ENCODE results near the gene UMOD.

The UMOD gene

GRCh38 chr16:20385844-20386832, 33.6 kb upstream of the UMOD start:
- ATAC-seq (replicated peaks) = no peak
- peak; percentile 18 to 29 (median 28) for DNase-seq
- H3K27me3 Mint-ChIP-seq = peaks cover 10 to 11% of the 10 kb centered on the region in 2 donors
- H3K4me3 Mint-ChIP-seq = no peak overlapping the region
- H3K9me3 Mint-ChIP-seq = no peaks in the 10 kb centered on the region
- no peak overlapping the region for H3K27ac Mint-ChIP-seq
- no peaks in the 10 kb centered on the region for H3K36me3 Mint-ChIP-seq (ENCODE audit: insufficient read depth)
- H3K4me1 Mint-ChIP-seq (ENCODE audit: low read depth in 2 of 2) = peaks cover 0 to 3% of the 10 kb centered on the region in 2 donors

GRCh38 chr16:20383106-20384029, 30.9 kb upstream of the UMOD start:
- Mint-ChIP-seq H3K27ac (no peak overlapping the region), H3K4me1 (ENCODE audit: low read depth in 2 of 2) (peaks cover 0 to 3% of the 10 kb centered on the region in 2 donors), H3K4me3 (no peak overlapping the region), H3K36me3 (ENCODE audit: insufficient read depth) (no peaks in the 10 kb centered on the region), H3K27me3 (peaks cover 16 to 21% of the 10 kb centered on the region in 2 donors), H3K9me3 (no peaks in the 10 kb centered on the region)
- peak; percentile 5 to 28 (median 6) for DNase-seq
- peak; percentile 52 for ATAC-seq (replicated peaks)

GRCh38 chr16:20382202-20382948, 29.9 kb upstream of the UMOD start:
- H3K4me3 Mint-ChIP-seq = no peak overlapping the region
- ATAC-seq (replicated peaks) (no peak), DNase-seq (no peak)
- H3K27me3 Mint-ChIP-seq = peaks cover 16 to 21% of the 10 kb centered on the region in 2 donors
- no peaks in the 10 kb centered on the region for H3K9me3 Mint-ChIP-seq
- peaks cover 0 to 3% of the 10 kb centered on the region in 2 donors for H3K4me1 Mint-ChIP-seq (ENCODE audit: low read depth in 2 of 2)
- H3K36me3 Mint-ChIP-seq (ENCODE audit: insufficient read depth) = no peaks in the 10 kb centered on the region
- H3K27ac Mint-ChIP-seq = no peak overlapping the region

- Mint-ChIP-seq H3K27ac (no peak overlapping the region), H3K4me1 (ENCODE audit: low read depth in 2 of 2) (peaks cover 0 to 3% of the 10 kb centered on the region in 2 donors), H3K27me3 (peaks cover 10 to 19% of the 10 kb centered on the region in 2 donors), H3K36me3 (ENCODE audit: insufficient read depth) (no peaks in the 10 kb centered on the region), H3K4me3 (no peak overlapping the region), H3K9me3 (no peaks in the 10 kb centered on the region)
- no peak for DNase-seq
- ATAC-seq (replicated peaks) = no peak
Observed at GRCh38 chr16:20380782-20381181, 28.3 kb upstream of the UMOD start.

GRCh38 chr16:20377181-20377580, 24.7 kb upstream of the UMOD start:
- H3K27me3 Mint-ChIP-seq = peaks cover 12 to 22% of the 10 kb centered on the region in 2 donors
- no peaks in the 10 kb centered on the region for H3K36me3 Mint-ChIP-seq (ENCODE audit: insufficient read depth)
- ATAC-seq (replicated peaks) = no peak
- DNase-seq = no peak
- H3K9me3 Mint-ChIP-seq = no peaks in the 10 kb centered on the region
- no peaks in the 10 kb centered on the region for H3K4me1 Mint-ChIP-seq (ENCODE audit: low read depth in 2 of 2)
- H3K27ac Mint-ChIP-seq = no peak overlapping the region
- H3K4me3 Mint-ChIP-seq = no peak overlapping the region

- DNase-seq (no peak), ATAC-seq (replicated peaks) (no peak)
- no peaks in the 10 kb centered on the region for H3K9me3 Mint-ChIP-seq
- H3K27ac Mint-ChIP-seq = no peak overlapping the region
- no peaks in the 10 kb centered on the region for H3K4me1 Mint-ChIP-seq (ENCODE audit: low read depth in 2 of 2)
- H3K4me3 Mint-ChIP-seq = no peak overlapping the region
- H3K27me3 Mint-ChIP-seq = peaks cover 19 to 20% of the 10 kb centered on the region in 2 donors
- no peaks in the 10 kb centered on the region for H3K36me3 Mint-ChIP-seq (ENCODE audit: insufficient read depth)
Observed at GRCh38 chr16:20372701-20373100, 20.2 kb upstream of the UMOD start.

- Mint-ChIP-seq H3K27me3 (peaks cover 15 to 19% of the 10 kb centered on the region in 2 donors), H3K9me3 (peaks cover 0 to 2% of the 10 kb centered on the region in 2 donors), H3K36me3 (ENCODE audit: insufficient read depth) (no peaks in the 10 kb centered on the region), H3K27ac (no peak overlapping the region), H3K4me1 (ENCODE audit: low read depth in 2 of 2) (no peaks in the 10 kb centered on the region), H3K4me3 (no peak overlapping the region)
- ATAC-seq (replicated peaks) (no peak), DNase-seq (no peak)
Observed at GRCh38 chr16:20369452-20370054, 17.0 kb upstream of the UMOD start.

GRCh38 chr16:20364051-20364450, 11.5 kb upstream of the UMOD start:
- Mint-ChIP-seq H3K4me3 (no peak overlapping the region), H3K36me3 (ENCODE audit: insufficient read depth) (no peaks in the 10 kb centered on the region), H3K27me3 (peaks cover 22 to 35% of the 10 kb centered on the region in 2 donors), H3K27ac (no peak overlapping the region), H3K4me1 (ENCODE audit: low read depth in 2 of 2) (no peaks in the 10 kb centered on the region), H3K9me3 (peaks cover 0 to 4% of the 10 kb centered on the region in 2 donors)
- DNase-seq = no peak
- no peak for ATAC-seq (replicated peaks)

- Mint-ChIP-seq H3K4me1 (ENCODE audit: low read depth in 2 of 2) (no peaks in the 10 kb centered on the region), H3K4me3 (no peak overlapping the region), H3K36me3 (ENCODE audit: insufficient read depth) (no peaks in the 10 kb centered on the region), H3K27ac (no peak overlapping the region), H3K9me3 (peaks cover 0 to 4% of the 10 kb centered on the region in 2 donors), H3K27me3 (peaks cover 21 to 32% of the 10 kb centered on the region in 2 donors)
- DNase-seq (no peak), ATAC-seq (replicated peaks) (no peak)
Observed at GRCh38 chr16:20363191-20363590, 10.7 kb upstream of the UMOD start.

- H3K4me3 Mint-ChIP-seq = no peak overlapping the region
- peaks cover 0 to 5% of the 10 kb centered on the region in 2 donors for H3K9me3 Mint-ChIP-seq
- ATAC-seq (replicated peaks) = no peak
- no peaks in the 10 kb centered on the region for H3K36me3 Mint-ChIP-seq (ENCODE audit: insufficient read depth)
- no peak for DNase-seq
- H3K27me3 Mint-ChIP-seq = peaks cover 19 to 36% of the 10 kb centered on the region in 2 donors
- no peaks in the 10 kb centered on the region for H3K4me1 Mint-ChIP-seq (ENCODE audit: low read depth in 2 of 2)
- H3K27ac Mint-ChIP-seq = no peak overlapping the region
Observed at GRCh38 chr16:20359997-20360396, 7.5 kb upstream of the UMOD start.

GRCh38 chr16:20355114-20355782, 2.7 kb upstream of the UMOD start:
- Mint-ChIP-seq H3K36me3 (ENCODE audit: insufficient read depth) (no peaks in the 10 kb centered on the region), H3K4me1 (ENCODE audit: low read depth in 2 of 2) (no peaks in the 10 kb centered on the region), H3K27ac (no peak overlapping the region), H3K27me3 (peaks cover 16 to 22% of the 10 kb centered on the region in 2 donors), H3K9me3 (peaks cover 0 to 6% of the 10 kb centered on the region in 2 donors), H3K4me3 (no peak overlapping the region)
- no peak for ATAC-seq (replicated peaks)
- DNase-seq = no peak

GRCh38 chr16:20353379-20353778, 864 bp upstream of the UMOD start:
- no peaks in the 10 kb centered on the region for H3K4me1 Mint-ChIP-seq (ENCODE audit: low read depth in 2 of 2)
- peaks cover 11 to 16% of the 10 kb centered on the region in 2 donors for H3K27me3 Mint-ChIP-seq
- no peaks in the 10 kb centered on the region for H3K36me3 Mint-ChIP-seq (ENCODE audit: insufficient read depth)

More at GRCh38 chr16:20353379-20353778, 864 bp upstream of the UMOD start:
- no peak for DNase-seq
- H3K27ac Mint-ChIP-seq = no peak overlapping the region
- peaks cover 0 to 4% of the 10 kb centered on the region in 2 donors for H3K9me3 Mint-ChIP-seq
- no peak for ATAC-seq (replicated peaks)
- H3K4me3 Mint-ChIP-seq = no peak overlapping the region

Data from effector memory CD8-positive, alpha-beta T cell (primary cell).